Astrocyte of the spinal cord (primary cell): ENCODE measurements around the gene LIN37.
"Not testable (repeated sequence)": the region's sequence is repeated elsewhere in the genome, so short reads cannot be mapped to it uniquely, and the experiment has no call there.

Source experiments
- DNase-seq: peaks from one replicate; pipeline ENCODE4 v3.0.0; 2011; ENCODE audit warnings: low read depth, low spot score
- H3K4me3 ChIP-seq: 2 replicates; pipeline ENCODE4 v1.5.1; 2011; ENCODE audit warnings: low read depth, mild to moderate bottlenecking, low read length, moderate library complexity
- CTCF ChIP-seq: IDR thresholded peaks from 2 replicates; pipeline ENCODE4 v1.5.1; 2012; ENCODE audit warnings: low read depth, mild to moderate bottlenecking, low read length, inconsistent platforms
- in situ Hi-C: cut with HindIII; loops from 2 replicates; pipeline ENCODE4 v1.10.0; 2017; ENCODE audit warnings: low sequenced_read_pairs

The LIN37 gene

GRCh38 chr19:35723671-35724070 is 24.7 kb upstream of the LIN37 start:
- TF ChIP-seq CTCF, result no peak
- in situ Hi-C loops, result no loop called here
- DNase-seq, result no peak
- H3K4me3 ChIP-seq, result no peak overlapping the region

GRCh38 chr19:35724132-35724531 is 24.2 kb upstream of the LIN37 start:
- DNase-seq, in situ Hi-C loops, H3K4me3 ChIP-seq: not testable (repeated sequence)

- H3K4me3 ChIP-seq, result no peak overlapping the region
- DNase-seq, result no peak
- no peak for TF ChIP-seq CTCF
- in situ Hi-C loops, result no loop called here
Observed at GRCh38 chr19:35724560-35724959, 23.8 kb upstream of the LIN37 start.

GRCh38 chr19:35725216-35725861 is 23.0 kb upstream of the LIN37 start:
- in situ Hi-C loops, result no loop called here
- no peak overlapping the region for H3K4me3 ChIP-seq
- no peak for DNase-seq
- TF ChIP-seq CTCF, result no peak

GRCh38 chr19:35727053-35727955 is 21.1 kb upstream of the LIN37 start:
- H3K4me3 ChIP-seq, result no peak overlapping the region
- in situ Hi-C loops, result no loop called here
- TF ChIP-seq CTCF, result no peak
- no peak for DNase-seq

- in situ Hi-C loops, result no loop called here
- no peak for TF ChIP-seq CTCF
- no peak for DNase-seq
- H3K4me3 ChIP-seq, result no peak overlapping the region
Observed at GRCh38 chr19:35727956-35728706, 20.2 kb upstream of the LIN37 start.

- no peak for DNase-seq
- in situ Hi-C loops, result no loop called here
- no peak overlapping the region for H3K4me3 ChIP-seq
- TF ChIP-seq CTCF, result no peak
Observed at GRCh38 chr19:35729021-35729420, 19.4 kb upstream of the LIN37 start.
